GM23338 (cell line): Measurements from ENCODE around the gene RNF220. TPM values are rescaled to one million over a fixed set of nuclear protein-coding genes. Genes with fewer than 3 reads are reported as not detected.

Source experiments
- ATAC-seq: fragments of 200-7000 bp; cut with Tn5 transposase; 3 replicates; pipeline ENCODE4 v1.9.1; 2020
- DNase-seq: peaks from one replicate; pipeline ENCODE4 v3.0.0-alpha.2; 2015; ENCODE audit warnings: low spot score
- H2AFZ ChIP-seq: fragments of 200-600 bp; sonication (generic); 2 replicates; pipeline ENCODE4 v1.8.0; 2016; ENCODE audit warnings: antibody characterized with exemption, mild to moderate bottlenecking, moderate library complexity
- H3F3A ChIP-seq: fragments of 200-600 bp; sonication (generic); replicated peaks from 2 replicates; pipeline ENCODE4 v1.8.0; 2017; ENCODE audit warnings: antibody characterized with exemption, mixed run types, low read depth
- H3K27ac ChIP-seq: fragments of 200-600 bp; sonication (generic); 2 replicates; pipeline ENCODE4 v1.6.1; 2016; ENCODE audit warnings: low read depth
- H3K27me3 ChIP-seq: fragments of 200-600 bp; sonication (generic); 2 replicates; pipeline ENCODE4 v1.8.0; 2016; ENCODE audit warnings: mild to moderate bottlenecking, mixed run types, moderate library complexity; ENCODE audit not compliant: insufficient read depth
- H3K36me3 ChIP-seq: fragments of 200-600 bp; sonication (generic); 2 replicates; pipeline ENCODE4 v1.8.0; 2016; ENCODE audit warnings: mild to moderate bottlenecking; ENCODE audit not compliant: insufficient read depth
- H3K4me1 ChIP-seq: fragments of 200-600 bp; sonication (generic); 2 replicates; pipeline ENCODE4 v1.8.0; 2016; ENCODE audit warnings: mild to moderate bottlenecking, moderate library complexity; ENCODE audit not compliant: insufficient read depth
- H3K4me2 ChIP-seq: fragments of 200-600 bp; sonication (generic); 2 replicates; pipeline ENCODE4 v1.7.1; 2017; ENCODE audit warnings: mixed run types
- H3K4me3 ChIP-seq: fragments of 200-600 bp; sonication (generic); 2 replicates; pipeline ENCODE4 v1.6.1; 2016; ENCODE audit warnings: mixed run types
- H3K79me2 ChIP-seq: fragments of 200-600 bp; sonication (generic); replicated peaks from 2 replicates; pipeline ENCODE4 v1.8.0; 2017; ENCODE audit warnings: mild to moderate bottlenecking; ENCODE audit not compliant: insufficient read depth
- H3K9me2 ChIP-seq: fragments of 200-600 bp; sonication (generic); 2 replicates; pipeline ENCODE4 v1.8.0; 2017; ENCODE audit not compliant: insufficient read depth
- H4K20me1 ChIP-seq: fragments of 200-600 bp; sonication (generic); replicated peaks from 2 replicates; pipeline ENCODE4 v1.8.0; 2017; ENCODE audit warnings: mild to moderate bottlenecking; ENCODE audit not compliant: insufficient read depth
- H3K27ac Mint-ChIP-seq: 2 replicates; pipeline ENCODE4 v1.8.0; 2020; ENCODE audit warnings: inconsistent platforms, mild to moderate bottlenecking, moderate library complexity, mixed read lengths
- H3K27me3 Mint-ChIP-seq: 3 replicates; pipeline ENCODE4 v1.8.0; 2022; ENCODE audit warnings: low read depth, mild to moderate bottlenecking, moderate library complexity, mixed read lengths, inconsistent platforms; ENCODE audit not compliant: insufficient read depth, poor library complexity
- H3K36me3 Mint-ChIP-seq: 3 replicates; pipeline ENCODE4 v1.8.0; 2021; ENCODE audit warnings: low read depth, mild to moderate bottlenecking, inconsistent platforms, moderate library complexity, mixed read lengths
- H3K4me1 Mint-ChIP-seq: 3 replicates; pipeline ENCODE4 v1.8.0; 2020; ENCODE audit warnings: mild to moderate bottlenecking, inconsistent platforms, mixed read lengths
- H3K4me3 Mint-ChIP-seq: 3 replicates; pipeline ENCODE4 v1.8.0; 2021; ENCODE audit warnings: moderate library complexity, mild to moderate bottlenecking, inconsistent platforms, mixed read lengths
- H3K9me3 Mint-ChIP-seq: 3 replicates; pipeline ENCODE4 v1.8.0; 2020; ENCODE audit warnings: moderate library complexity, mild to moderate bottlenecking, inconsistent platforms, mixed read lengths
- CREB1 ChIP-seq: fragments of 250-450 bp; sonication (Bioruptor Pico); IDR thresholded peaks from 2 replicates; pipeline ENCODE4 v1.5.0; 2020; ENCODE audit warnings: low read depth, mild to moderate bottlenecking, moderate library complexity
- CTCF ChIP-seq, 2 experiments: fragments of 200-600 bp in 1 of 2; sonication (generic) in 1 of 2; conservative IDR thresholded peaks; 2 replicates each; pipeline versions ENCODE4 v1.5.1 to v1.6.1; 2016 to 2017; ENCODE audit warnings: antibody characterized with exemption in 2 of 2, low read depth in 2 of 2, mild to moderate bottlenecking in 2 of 2, moderate library complexity in 1 of 2
- EZH2 ChIP-seq: fragments of 200-600 bp; sonication (generic); IDR thresholded peaks from one replicate; pipeline ENCODE4 v1.8.0; 2017; ENCODE audit warnings: antibody characterized with exemption, mild to moderate bottlenecking, low read depth; ENCODE audit not compliant: unreplicated experiment
- EZH2phosphoT487 ChIP-seq: fragments of 200-600 bp; sonication (generic); IDR thresholded peaks from one replicate; pipeline ENCODE4 v1.8.1; 2018; ENCODE audit warnings: antibody characterized with exemption; ENCODE audit not compliant: unreplicated experiment
- JUNB ChIP-seq: IDR thresholded peaks from one replicate; pipeline ENCODE4 v1.6.1; 2016; ENCODE audit warnings: antibody characterized with exemption; ENCODE audit not compliant: unreplicated experiment
- NANOG ChIP-seq: IDR thresholded peaks from 2 replicates; pipeline ENCODE4 v1.6.1; 2016; ENCODE audit warnings: antibody characterized with exemption, borderline replicate concordance
- POLR2AphosphoS5 ChIP-seq: IDR thresholded peaks from 2 replicates; pipeline ENCODE4 v1.6.1; 2016; ENCODE audit warnings: antibody characterized with exemption, low read depth
- STAT1 ChIP-seq: IDR thresholded peaks from one replicate; pipeline ENCODE4 v1.6.1; 2016; ENCODE audit warnings: antibody characterized with exemption; ENCODE audit not compliant: unreplicated experiment
- ZNF114 ChIP-seq: fragments of 250-450 bp; sonication (Bioruptor Pico); IDR thresholded peaks from 2 replicates; pipeline ENCODE4 v1.5.0; 2020; ENCODE audit warnings: mild to moderate bottlenecking, moderate library complexity
- ZNF331 ChIP-seq: fragments of 250-450 bp; sonication (Bioruptor Pico); IDR thresholded peaks from 2 replicates; pipeline ENCODE4 v1.5.0; 2020; ENCODE audit warnings: low read depth, mild to moderate bottlenecking, moderate library complexity
- polyA plus RNA-seq: library from polyadenylated mRNA; unstranded; fragments of >200 nt; fragmentation: Nextera tagmentation; extraction: Ambion mirVana; gene quantifications from 2 replicates; pipeline ENCODE4 v1.2.1, GENCODE V29; 2016
- total RNA-seq: library from RNA; depleted of rRNA; stranded (reverse); fragments of >200 nt; shearing (Covaris generic); gene quantifications from 2 replicates; pipeline ENCODE4 v1.2.3, GENCODE V29; 2014
- TF ChIP-seq, protein P1 (sequence below): IDR thresholded peaks from 2 replicates; pipeline ENCODE4 v1.6.1; 2016; ENCODE audit warnings: antibody characterized with exemption
- TF ChIP-seq, protein P2 (sequence below): IDR thresholded peaks from one replicate; pipeline ENCODE4 v1.6.1; 2018; ENCODE audit warnings: antibody characterized with exemption; ENCODE audit not compliant: unreplicated experiment
- TF ChIP-seq, protein P3 (sequence below): fragments of 250-450 bp; sonication (Bioruptor Pico); IDR thresholded peaks from 2 replicates; pipeline ENCODE4 v1.5.0; 2020; ENCODE audit warnings: mild to moderate bottlenecking, moderate library complexity

The RNF220 gene
- total and polyA plus RNA-seq, 2 experiments from 2014 or later, result 72.8 to 168 TPM

- DNase-seq (no peak), ATAC-seq (no peak)
- no peaks in the 10 kb centered on the region for H3K79me2 ChIP-seq
- H3K4me1 ChIP-seq, result peaks cover 24% of the 10 kb centered on the region
- peak overlapping the region; percentile 16; the same call in 1 of the 2 replicates for H3K27ac Mint-ChIP-seq
- TF ChIP-seq JUNB (no peak), ZNF331 (no peak), STAT1 (no peak), ZNF114 (no peak), EZH2 (no peak), EZH2phosphoT487 (no peak), CREB1 (CRISPR knock-in tag) (no peak), NANOG (no peak), POLR2AphosphoS5 (no peak), CTCF (conservative IDR thresholded peaks at IDR 0.05; ENCODE audit: low read depth in 2 of 2) (no peak)
- TF ChIP-seq, protein P1, sequence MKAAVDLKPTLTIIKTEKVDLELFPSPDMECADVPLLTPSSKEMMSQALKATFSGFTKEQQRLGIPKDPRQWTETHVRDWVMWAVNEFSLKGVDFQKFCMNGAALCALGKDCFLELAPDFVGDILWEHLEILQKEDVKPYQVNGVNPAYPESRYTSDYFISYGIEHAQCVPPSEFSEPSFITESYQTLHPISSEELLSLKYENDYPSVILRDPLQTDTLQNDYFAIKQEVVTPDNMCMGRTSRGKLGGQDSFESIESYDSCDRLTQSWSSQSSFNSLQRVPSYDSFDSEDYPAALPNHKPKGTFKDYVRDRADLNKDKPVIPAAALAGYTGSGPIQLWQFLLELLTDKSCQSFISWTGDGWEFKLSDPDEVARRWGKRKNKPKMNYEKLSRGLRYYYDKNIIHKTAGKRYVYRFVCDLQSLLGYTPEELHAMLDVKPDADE, result no peak
- TF ChIP-seq, protein P2, sequence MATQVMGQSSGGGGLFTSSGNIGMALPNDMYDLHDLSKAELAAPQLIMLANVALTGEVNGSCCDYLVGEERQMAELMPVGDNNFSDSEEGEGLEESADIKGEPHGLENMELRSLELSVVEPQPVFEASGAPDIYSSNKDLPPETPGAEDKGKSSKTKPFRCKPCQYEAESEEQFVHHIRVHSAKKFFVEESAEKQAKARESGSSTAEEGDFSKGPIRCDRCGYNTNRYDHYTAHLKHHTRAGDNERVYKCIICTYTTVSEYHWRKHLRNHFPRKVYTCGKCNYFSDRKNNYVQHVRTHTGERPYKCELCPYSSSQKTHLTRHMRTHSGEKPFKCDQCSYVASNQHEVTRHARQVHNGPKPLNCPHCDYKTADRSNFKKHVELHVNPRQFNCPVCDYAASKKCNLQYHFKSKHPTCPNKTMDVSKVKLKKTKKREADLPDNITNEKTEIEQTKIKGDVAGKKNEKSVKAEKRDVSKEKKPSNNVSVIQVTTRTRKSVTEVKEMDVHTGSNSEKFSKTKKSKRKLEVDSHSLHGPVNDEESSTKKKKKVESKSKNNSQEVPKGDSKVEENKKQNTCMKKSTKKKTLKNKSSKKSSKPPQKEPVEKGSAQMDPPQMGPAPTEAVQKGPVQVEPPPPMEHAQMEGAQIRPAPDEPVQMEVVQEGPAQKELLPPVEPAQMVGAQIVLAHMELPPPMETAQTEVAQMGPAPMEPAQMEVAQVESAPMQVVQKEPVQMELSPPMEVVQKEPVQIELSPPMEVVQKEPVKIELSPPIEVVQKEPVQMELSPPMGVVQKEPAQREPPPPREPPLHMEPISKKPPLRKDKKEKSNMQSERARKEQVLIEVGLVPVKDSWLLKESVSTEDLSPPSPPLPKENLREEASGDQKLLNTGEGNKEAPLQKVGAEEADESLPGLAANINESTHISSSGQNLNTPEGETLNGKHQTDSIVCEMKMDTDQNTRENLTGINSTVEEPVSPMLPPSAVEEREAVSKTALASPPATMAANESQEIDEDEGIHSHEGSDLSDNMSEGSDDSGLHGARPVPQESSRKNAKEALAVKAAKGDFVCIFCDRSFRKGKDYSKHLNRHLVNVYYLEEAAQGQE, result no peak
- TF ChIP-seq, protein P3, sequence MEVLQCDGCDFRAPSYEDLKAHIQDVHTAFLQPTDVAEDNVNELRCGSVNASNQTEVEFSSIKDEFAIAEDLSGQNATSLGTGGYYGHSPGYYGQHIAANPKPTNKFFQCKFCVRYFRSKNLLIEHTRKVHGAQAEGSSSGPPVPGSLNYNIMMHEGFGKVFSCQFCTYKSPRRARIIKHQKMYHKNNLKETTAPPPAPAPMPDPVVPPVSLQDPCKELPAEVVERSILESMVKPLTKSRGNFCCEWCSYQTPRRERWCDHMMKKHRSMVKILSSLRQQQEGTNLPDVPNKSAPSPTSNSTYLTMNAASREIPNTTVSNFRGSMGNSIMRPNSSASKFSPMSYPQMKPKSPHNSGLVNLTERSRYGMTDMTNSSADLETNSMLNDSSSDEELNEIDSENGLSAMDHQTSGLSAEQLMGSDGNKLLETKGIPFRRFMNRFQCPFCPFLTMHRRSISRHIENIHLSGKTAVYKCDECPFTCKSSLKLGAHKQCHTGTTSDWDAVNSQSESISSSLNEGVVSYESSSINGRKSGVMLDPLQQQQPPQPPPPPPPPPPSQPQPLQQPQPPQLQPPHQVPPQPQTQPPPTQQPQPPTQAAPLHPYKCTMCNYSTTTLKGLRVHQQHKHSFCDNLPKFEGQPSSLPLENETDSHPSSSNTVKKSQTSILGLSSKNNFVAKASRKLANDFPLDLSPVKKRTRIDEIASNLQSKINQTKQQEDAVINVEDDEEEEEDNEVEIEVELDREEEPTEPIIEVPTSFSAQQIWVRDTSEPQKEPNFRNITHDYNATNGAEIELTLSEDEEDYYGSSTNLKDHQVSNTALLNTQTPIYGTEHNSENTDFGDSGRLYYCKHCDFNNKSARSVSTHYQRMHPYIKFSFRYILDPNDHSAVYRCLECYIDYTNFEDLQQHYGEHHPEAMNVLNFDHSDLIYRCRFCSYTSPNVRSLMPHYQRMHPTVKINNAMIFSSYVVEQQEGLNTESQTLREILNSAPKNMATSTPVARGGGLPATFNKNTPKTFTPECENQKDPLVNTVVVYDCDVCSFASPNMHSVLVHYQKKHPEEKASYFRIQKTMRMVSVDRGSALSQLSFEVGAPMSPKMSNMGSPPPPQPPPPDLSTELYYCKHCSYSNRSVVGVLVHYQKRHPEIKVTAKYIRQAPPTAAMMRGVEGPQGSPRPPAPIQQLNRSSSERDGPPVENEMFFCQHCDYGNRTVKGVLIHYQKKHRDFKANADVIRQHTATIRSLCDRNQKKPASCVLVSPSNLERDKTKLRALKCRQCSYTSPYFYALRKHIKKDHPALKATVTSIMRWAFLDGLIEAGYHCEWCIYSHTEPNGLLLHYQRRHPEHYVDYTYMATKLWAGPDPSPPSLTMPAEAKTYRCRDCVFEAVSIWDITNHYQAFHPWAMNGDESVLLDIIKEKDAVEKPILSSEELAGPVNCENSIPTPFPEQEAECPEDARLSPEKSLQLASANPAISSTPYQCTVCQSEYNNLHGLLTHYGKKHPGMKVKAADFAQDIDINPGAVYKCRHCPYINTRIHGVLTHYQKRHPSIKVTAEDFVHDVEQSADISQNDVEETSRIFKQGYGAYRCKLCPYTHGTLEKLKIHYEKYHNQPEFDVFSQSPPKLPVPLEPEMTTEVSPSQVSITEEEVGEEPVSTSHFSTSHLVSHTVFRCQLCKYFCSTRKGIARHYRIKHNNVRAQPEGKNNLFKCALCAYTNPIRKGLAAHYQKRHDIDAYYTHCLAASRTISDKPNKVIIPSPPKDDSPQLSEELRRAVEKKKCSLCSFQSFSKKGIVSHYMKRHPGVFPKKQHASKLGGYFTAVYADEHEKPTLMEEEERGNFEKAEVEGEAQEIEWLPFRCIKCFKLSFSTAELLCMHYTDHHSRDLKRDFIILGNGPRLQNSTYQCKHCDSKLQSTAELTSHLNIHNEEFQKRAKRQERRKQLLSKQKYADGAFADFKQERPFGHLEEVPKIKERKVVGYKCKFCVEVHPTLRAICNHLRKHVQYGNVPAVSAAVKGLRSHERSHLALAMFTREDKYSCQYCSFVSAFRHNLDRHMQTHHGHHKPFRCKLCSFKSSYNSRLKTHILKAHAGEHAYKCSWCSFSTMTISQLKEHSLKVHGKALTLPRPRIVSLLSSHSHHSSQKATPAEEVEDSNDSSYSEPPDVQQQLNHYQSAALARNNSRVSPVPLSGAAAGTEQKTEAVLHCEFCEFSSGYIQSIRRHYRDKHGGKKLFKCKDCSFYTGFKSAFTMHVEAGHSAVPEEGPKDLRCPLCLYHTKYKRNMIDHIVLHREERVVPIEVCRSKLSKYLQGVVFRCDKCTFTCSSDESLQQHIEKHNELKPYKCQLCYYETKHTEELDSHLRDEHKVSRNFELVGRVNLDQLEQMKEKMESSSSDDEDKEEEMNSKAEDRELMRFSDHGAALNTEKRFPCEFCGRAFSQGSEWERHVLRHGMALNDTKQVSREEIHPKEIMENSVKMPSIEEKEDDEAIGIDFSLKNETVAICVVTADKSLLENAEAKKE (CRISPR knock-in tag), result no peak
- H3K27me3 ChIP-seq, result no peaks in the 10 kb centered on the region
- no peak overlapping the region for H3K4me3 Mint-ChIP-seq
- no peak overlapping the region for H3K4me3 ChIP-seq
- H3K27me3 Mint-ChIP-seq, result peaks cover 10% of the 10 kb centered on the region
- H3K4me2 ChIP-seq, result peak overlapping the region; percentile 78; the same call in 1 of the 2 replicates
- no peak overlapping the region for H3K27ac ChIP-seq
- 0 out of 2 replicates have a peak, but pooled peaks cover 3% of the 10 kb centered on the region for H3F3A ChIP-seq
- H3K36me3 ChIP-seq, result no peaks in the 10 kb centered on the region
- H3K36me3 Mint-ChIP-seq, result no peaks in the 10 kb centered on the region; the same call in 2 of the 3 replicates
- no peaks in the 10 kb centered on the region for H3K9me3 Mint-ChIP-seq
- H2AFZ ChIP-seq, result no peak overlapping the region
- no peaks in the 10 kb centered on the region for H3K9me2 ChIP-seq
- 0 out of 2 replicates have a peak, but pooled peaks cover 3% of the 10 kb centered on the region for H4K20me1 ChIP-seq
- peaks cover 24% of the 10 kb centered on the region for H3K4me1 Mint-ChIP-seq
These were observed 277.8 kb downstream of the RNF220 start for GRCh38 chr1:44682883-44683265.
